GM12891 (cell line): ENCODE results near the gene PDLIM1.

Experiments
- PAX5 ChIP-seq: IDR thresholded peaks from 2 replicates; pipeline ENCODE4 v1.6.1; 2011; ENCODE audit warnings: low read length, moderate library complexity, mild to moderate bottlenecking; ENCODE audit not compliant: insufficient read depth, severe bottlenecking
- POLR2A ChIP-seq: IDR thresholded peaks from 2 replicates; pipeline ENCODE4 v1.6.1; 2011; ENCODE audit warnings: low read depth, low read length, control low read depth
- POLR2AphosphoS5 ChIP-seq: IDR thresholded peaks from 2 replicates; pipeline ENCODE4 v1.6.1; 2011; ENCODE audit warnings: low read depth, low read length, control low read depth
- POU2F2 ChIP-seq: IDR thresholded peaks from 2 replicates; pipeline ENCODE4 v1.6.1; 2011; ENCODE audit warnings: low read depth, mild to moderate bottlenecking, control low read depth, low read length, moderate library complexity
- TAF1 ChIP-seq: IDR thresholded peaks from 2 replicates; pipeline ENCODE4 v1.6.1; 2011; ENCODE audit warnings: low read depth, low read length, control low read depth

DNA sequence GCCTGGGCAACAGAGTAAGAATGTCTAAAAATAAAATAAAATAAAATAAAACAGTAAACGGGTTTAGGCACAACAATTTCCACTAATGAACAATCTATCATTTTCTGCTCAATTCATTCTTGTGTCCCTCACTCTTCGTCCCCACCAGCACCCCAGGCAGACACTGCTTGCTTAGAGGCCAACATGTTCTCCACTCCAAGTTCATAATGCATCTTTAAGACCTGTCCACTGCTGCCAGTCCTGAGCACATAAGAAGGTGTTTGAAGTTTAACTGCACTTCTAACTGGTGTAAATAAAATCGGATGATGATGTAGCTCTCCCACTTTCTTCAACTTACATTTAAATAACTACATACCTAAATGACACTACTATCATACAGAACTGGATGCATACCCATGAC lies 13.2 kb downstream of the PDLIM1 start:
- TF ChIP-seq POLR2AphosphoS5, result no peak
- TF ChIP-seq POLR2A, result no peak
- no peak for TF ChIP-seq POU2F2
- no peak for TF ChIP-seq TAF1
- no peak for TF ChIP-seq PAX5
